ENCODE results near the gene IKZF3. TPM values are rescaled to one million over a fixed set of nuclear protein-coding genes. Genes with fewer than 3 reads are reported as not detected.

Gene IKZF3
- total RNA-seq, 1 donor: under 0.01 TPM

DNA sequence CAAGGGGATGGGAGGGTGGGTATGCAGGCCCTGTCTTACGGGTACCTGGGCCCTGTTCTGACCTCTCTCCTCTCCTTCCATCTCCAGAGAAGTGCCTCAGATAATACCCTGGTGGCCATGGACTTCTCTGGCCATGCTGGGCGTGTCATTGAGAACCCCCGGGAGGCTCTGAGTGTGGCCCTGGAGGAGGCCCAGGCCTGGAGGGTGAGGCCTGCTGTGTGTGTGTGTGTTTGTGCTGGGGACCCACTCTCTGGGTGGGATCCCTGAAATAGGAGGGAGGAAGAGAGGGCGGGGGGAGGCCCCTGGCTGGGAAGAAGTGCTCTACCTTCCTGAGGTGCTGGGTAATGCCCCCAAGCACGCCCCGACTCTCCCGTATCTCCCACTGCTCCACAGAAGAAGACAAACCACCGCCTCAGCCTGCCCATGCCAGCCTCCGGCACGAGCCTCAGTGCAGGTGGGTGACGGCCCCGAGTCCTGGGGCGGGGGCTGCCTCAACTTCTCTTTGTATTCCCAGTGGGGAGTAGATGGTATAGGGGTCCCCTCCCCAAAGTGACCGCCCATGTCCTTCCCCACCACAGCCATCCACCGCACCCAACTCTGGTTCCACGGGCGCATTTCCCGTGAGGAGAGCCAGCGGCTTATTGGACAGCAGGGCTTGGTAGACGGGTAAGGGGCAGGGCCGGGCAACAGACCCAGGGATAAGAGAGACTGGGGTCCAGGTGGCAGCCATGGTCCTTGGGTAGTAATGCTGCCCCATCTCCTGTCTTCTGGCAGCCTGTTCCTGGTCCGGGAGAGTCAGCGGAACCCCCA lies 118.6 kb downstream of the IKZF3 start:
- TF ChIP-seq, protein P1, sequence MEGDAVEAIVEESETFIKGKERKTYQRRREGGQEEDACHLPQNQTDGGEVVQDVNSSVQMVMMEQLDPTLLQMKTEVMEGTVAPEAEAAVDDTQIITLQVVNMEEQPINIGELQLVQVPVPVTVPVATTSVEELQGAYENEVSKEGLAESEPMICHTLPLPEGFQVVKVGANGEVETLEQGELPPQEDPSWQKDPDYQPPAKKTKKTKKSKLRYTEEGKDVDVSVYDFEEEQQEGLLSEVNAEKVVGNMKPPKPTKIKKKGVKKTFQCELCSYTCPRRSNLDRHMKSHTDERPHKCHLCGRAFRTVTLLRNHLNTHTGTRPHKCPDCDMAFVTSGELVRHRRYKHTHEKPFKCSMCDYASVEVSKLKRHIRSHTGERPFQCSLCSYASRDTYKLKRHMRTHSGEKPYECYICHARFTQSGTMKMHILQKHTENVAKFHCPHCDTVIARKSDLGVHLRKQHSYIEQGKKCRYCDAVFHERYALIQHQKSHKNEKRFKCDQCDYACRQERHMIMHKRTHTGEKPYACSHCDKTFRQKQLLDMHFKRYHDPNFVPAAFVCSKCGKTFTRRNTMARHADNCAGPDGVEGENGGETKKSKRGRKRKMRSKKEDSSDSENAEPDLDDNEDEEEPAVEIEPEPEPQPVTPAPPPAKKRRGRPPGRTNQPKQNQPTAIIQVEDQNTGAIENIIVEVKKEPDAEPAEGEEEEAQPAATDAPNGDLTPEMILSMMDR (IDR thresholded peaks at IDR 0.05; ENCODE audit: insufficient read depth, low read depth, low read length): no peak
- DNase-seq (ENCODE audit: low read depth): no peak
- no peak overlapping the region for H3K4me3 ChIP-seq (ENCODE audit: low read depth, low read length)

DNA sequence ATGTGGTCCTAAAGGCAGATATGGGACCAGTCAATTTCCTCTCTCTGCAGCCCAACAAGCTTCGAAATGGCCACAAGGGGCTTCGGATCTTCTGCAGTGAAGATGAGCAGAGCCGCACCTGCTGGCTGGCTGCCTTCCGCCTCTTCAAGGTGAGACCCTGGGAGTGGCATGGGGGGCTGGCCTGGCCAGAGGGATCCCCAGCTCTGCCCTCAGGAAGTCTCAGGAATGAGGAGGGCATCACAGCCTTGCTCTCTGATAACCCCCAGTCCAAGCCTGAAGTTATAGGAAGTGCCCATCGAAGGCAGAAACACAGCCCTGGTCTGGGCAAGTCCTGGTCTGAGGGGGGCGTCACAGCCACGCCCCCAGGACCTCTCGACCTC lies 119.3 kb downstream of the IKZF3 start:
- TF ChIP-seq, protein P1 (IDR thresholded peaks at IDR 0.05; ENCODE audit: insufficient read depth, low read depth, low read length): no peak
- no peak for DNase-seq (ENCODE audit: low read depth)
- H3K4me3 ChIP-seq (ENCODE audit: low read depth, low read length): no peak overlapping the region

DNA sequence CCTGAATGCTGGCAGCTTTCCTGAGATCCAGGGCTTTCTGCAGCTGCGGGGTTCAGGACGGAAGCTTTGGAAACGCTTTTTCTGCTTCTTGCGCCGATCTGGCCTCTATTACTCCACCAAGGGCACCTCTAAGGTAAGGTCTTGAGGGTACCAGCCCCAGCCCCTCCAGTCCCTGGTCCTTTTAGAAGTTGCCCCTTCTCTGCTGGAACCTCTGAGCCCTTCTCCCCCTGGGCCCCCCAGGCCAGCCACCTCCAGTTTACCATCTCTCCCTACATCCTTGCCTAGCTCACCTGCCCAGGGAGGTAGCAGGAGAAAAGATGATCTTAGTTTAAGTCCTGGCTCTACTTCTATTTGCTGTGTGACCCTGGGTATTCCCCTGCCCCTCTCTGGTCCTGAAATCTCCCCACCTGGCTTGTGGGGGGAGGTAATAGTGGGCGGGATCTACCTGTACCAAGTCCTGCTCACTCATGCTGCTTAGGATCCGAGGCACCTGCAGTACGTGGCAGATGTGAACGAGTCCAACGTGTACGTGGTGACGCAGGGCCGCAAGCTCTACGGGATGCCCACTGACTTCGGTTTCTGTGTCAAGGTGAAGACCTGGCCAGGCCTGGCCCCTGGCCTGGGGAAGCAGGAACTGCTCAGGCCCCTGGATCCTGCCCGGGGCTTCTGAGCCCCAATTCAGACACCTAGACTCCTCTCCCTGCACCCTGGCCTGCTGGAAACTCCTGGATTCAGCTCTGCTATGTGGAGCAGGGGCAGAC lies 119.9 kb downstream of the IKZF3 start:
- no peak overlapping the region for H3K4me3 ChIP-seq (ENCODE audit: low read depth, low read length)
- no peak for DNase-seq (ENCODE audit: low read depth)
- TF ChIP-seq, protein P1 (IDR thresholded peaks at IDR 0.05; ENCODE audit: insufficient read depth, low read depth, low read length): no peak

DNA sequence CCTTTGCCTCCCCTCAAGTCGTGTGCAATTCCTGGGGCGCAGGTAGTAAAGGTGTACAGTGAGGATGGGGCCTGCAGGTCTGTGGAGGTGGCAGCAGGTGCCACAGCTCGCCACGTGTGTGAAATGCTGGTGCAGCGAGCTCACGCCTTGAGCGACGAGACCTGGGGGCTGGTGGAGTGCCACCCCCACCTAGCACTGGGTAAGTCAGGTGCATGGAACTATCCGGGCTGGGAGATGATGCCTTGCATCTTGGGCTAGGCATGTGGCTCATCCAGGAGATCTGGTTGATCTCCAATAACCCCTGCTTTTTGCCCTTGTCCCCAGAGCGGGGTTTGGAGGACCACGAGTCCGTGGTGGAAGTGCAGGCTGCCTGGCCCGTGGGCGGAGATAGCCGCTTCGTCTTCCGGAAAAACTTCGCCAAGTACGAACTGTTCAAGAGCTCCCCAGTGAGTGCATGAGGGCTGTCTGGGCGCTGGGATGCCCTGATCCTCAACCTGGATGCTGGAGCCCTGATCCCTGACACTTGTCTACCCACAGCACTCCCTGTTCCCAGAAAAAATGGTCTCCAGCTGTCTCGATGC lies 121.2 kb downstream of the IKZF3 start:
- no peak for DNase-seq (ENCODE audit: low read depth)
- no peak overlapping the region for H3K4me3 ChIP-seq (ENCODE audit: low read depth, low read length)
- TF ChIP-seq, protein P1 (IDR thresholded peaks at IDR 0.05; ENCODE audit: insufficient read depth, low read depth, low read length): no peak

DNA sequence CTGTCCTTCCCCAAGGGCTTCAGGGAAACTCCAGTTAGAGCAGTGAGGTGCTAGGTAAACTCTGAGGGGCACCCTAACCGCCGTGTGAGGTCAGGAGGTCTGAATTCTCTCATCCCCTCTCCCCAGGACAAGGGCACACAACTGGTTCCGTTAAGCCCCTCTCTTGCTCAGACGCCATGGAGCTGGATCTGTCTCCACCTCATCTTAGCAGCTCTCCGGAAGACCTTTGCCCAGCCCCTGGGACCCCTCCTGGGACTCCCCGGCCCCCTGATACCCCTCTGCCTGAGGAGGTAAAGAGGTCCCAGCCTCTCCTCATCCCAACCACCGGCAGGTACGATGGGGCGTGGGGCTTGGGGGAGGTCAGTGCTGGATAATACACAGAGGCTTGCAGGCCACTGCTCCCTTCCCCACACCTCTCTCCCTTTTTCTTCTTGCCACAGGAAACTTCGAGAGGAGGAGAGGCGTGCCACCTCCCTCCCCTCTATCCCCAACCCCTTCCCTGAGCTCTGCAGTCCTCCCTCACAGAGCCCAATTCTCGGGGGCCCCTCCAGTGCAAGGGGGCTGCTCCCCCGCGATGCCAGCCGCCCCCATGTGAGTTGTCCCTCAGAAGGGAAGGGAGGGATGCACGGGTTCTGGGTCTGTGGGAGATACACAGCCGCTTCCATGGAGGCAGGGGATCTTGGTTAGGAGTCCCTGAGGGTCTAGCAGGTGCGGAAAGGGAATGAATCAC lies 121.8 kb downstream of the IKZF3 start:
- H3K4me3 ChIP-seq (ENCODE audit: low read depth, low read length): no peak overlapping the region
- TF ChIP-seq, protein P1 (IDR thresholded peaks at IDR 0.05; ENCODE audit: insufficient read depth, low read depth, low read length): no peak
- DNase-seq (ENCODE audit: low read depth): no peak

DNA sequence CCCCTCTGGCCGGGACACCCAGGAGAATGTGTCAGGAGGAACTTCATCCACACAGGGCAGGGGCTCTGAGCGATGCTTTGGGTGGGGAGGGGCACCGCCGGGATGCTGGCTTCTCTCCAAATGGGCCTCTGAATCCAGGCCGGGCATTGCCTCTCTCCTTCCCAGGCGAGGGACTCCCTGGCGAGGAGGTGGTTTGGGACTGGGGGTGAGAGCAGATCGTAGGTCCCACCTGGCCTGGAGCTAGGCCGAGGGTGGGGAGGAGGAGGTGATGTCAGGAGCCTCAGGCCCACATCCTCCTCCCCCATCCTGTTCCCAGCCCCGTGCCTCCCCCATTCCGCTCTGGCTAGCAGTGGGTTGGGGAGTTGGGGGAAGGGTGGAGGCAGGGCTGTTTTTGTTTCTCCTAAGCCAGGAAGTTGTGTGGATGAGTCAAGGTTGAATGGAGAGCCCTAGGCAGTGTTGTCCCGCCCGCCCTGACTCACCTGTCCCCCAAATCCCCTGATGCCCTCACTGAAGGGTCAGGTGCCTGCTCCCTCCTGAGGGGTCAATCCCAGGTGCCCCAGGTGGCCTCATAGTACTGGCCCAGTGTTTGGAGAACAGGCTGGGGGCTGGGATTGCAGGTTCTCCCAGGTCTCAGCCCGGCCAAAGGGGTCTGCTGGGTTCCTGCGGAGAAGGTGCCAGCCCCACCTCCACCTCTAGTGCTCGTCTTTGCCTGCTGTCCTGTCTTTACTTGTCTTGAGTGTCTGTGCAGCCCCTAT lies 123.6 kb downstream of the IKZF3 start:
- TF ChIP-seq, protein P1 (IDR thresholded peaks at IDR 0.05; ENCODE audit: insufficient read depth, low read depth, low read length): no peak
- H3K4me3 ChIP-seq (ENCODE audit: low read depth, low read length): no peak overlapping the region
- peak; percentile 39 for DNase-seq (ENCODE audit: low read depth)
